Right lung (tissue), 5 donors: ENCODE results near the gene PNLDC1. TPM values are rescaled to one million over a fixed set of nuclear protein-coding genes. Genes with fewer than 3 reads are reported as not detected.
"Not testable (repeated sequence)": the region's sequence is repeated elsewhere in the genome, so short reads cannot be mapped to it uniquely, and the experiment has no call there.

Source experiments
- DNase-seq, 2 donors: peaks; one replicate each; pipeline ENCODE4 v3.0.0-alpha.2; 2013
- polyA plus RNA-seq, 5 donors: library from polyadenylated mRNA; unstranded; fragments of 120-200 nt; gene quantifications; one replicate each; pipeline versions ENCODE4 v1.2.1 to v1.2.3, GENCODE V29; 2013; ENCODE audit warnings: inconsistent platforms in 1 of 5, low replicate concordance in 1 of 5; ENCODE audit not compliant: insufficient read length in 5 of 5, insufficient read depth in 1 of 5

The PNLDC1 gene
- polyA plus RNA-seq, 5 donors, result 0.12 to 0.34 (median 0.26) TPM

GRCh38 chr6:159844737-159845645 is 44.9 kb downstream of the PNLDC1 start:
- DNase-seq, result no peak

DNA sequence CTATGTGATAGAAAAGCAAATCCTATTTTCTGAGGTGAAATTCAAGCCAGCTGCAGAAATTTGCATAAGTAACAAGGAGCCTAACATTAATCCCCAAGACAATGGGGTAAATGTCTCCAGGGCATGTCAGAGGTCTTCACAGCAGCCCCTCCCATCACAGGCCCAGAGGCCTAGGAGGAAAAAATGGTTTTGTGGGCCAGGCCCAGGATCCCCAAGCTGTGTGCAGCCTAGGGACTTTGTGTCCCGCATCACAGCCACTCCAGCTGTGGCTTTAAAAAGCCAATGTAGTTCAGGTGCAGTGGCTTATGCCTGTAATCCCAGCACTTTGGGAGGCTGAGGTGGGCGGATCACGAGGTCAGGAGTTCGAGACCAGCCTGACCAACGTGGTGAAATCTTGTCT is 48.5 kb downstream of the PNLDC1 start:
- not testable (repeated sequence) for DNase-seq

DNA sequence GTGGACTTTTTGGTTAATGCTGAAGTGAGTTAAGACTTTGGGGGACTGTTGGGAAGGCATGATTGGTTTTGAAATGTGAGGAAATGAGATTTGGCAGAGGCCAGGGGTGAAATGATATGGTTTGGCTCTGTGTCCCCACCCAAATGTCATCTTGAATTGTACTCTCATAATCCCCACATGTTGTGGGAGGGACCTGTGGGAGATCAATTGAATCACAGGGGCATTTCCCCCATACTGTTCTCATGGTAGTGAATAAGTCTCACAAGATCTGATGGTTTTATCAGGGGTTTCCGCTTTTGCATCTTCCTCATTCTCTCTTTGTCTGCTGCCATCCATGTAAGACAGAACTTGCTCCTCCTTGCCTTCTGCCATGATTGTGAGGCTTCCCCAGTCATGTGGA is 49.8 kb downstream of the PNLDC1 start:
- not testable (repeated sequence) for DNase-seq

DNA sequence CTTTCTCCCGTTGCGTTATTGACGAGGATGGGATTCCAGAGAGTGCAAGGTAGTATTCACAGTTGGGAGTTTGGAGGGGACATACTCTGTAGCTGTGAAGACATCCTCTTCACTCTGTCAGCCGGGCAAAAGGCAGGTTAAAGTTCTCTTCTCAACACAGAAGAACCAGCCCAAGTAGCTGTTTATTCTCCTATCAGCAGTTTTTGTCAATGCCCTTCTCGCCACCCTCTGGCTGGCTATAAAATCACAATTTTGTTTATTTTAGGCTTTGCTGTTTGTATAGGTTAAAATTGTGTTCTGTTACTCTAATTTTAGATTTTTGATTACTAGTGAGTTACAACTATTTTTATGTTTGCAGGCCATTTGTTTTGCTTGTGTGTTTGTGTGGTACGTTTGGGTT is 52.8 kb downstream of the PNLDC1 start:
- no peak for DNase-seq

GRCh38 chr6:159853754-159854153 is 53.7 kb downstream of the PNLDC1 start:
- no peak for DNase-seq

GRCh38 chr6:159854959-159855358 is 54.9 kb downstream of the PNLDC1 start:
- DNase-seq, result no peak

DNA sequence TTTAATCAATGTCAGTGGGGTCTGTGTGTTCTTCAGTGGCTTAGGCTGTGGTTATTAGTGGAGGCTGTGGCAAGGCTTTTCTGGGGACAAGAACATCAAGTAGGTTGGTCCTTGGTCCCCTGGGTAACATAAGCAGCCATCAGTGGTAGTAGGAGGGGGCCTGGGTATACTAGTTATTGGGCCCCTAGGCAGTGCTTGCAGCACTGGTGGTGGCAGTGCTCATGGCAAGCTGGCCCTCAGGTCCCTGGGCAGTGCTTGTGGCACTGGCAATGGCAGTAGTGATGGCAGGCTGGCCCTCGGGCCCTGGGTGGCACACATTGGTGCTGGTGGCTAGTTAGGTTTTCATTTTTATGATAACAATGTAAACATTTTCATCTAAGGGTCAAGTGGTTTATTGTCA is 58.2 kb downstream of the PNLDC1 start:
- no peak for DNase-seq

- no peak for DNase-seq
These were observed 60.4 kb downstream of the PNLDC1 start for GRCh38 chr6:159860482-159860881.

- DNase-seq, result no peak
These were observed 62.0 kb downstream of the PNLDC1 start for GRCh38 chr6:159862103-159862502.

DNA sequence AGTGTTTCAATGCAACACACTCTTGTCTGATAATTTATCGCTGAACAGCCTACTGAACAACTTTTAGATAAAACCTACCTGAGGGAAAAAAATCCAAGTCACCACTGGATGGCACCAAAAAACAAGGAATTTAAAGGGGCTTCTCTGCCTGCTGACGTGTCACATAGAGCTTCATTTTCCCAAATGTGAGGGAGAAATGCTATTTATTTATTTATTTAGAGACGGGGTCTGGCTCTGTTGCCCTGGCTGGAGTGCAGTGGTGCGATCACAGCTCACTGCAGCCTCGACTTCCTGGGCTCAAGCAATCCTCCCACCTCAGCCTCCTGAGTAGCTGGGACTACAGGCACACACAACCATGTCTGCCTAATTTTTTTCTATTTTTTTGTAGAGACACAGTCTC is 63.3 kb downstream of the PNLDC1 start:
- DNase-seq, result peak; percentile 46 to 65

GRCh38 chr6:159865226-159865920 is 65.3 kb downstream of the PNLDC1 start:
- no peak for DNase-seq

GRCh38 chr6:159866286-159867247 is 66.5 kb downstream of the PNLDC1 start:
- no peak for DNase-seq

Other genes with a start within 250 kb of the PNLDC1 start
- 10 to 100 TPM; 77.8 to 86.3 (median 84.3) TPM for gene SOD2, start 107.0 kb upstream of the PNLDC1 start, polyA plus RNA-seq
- gene WTAP, start 72.8 kb upstream of the PNLDC1 start, polyA plus RNA-seq, result 100 to 1,000 TPM; 106 to 145 (median 125) TPM
- gene ACAT2, start 38.2 kb upstream of the PNLDC1 start, polyA plus RNA-seq, result 10 to 100 TPM; 24.8 to 36.9 (median 34.5) TPM
- 100 to 1,000 TPM; 229 to 258 (median 241) TPM for gene TCP1, start 10.7 kb upstream of the PNLDC1 start, polyA plus RNA-seq
- 10 to 100 TPM; 55.2 to 70.0 (median 62.6) TPM for gene MRPL18, start 9.8 kb upstream of the PNLDC1 start, polyA plus RNA-seq
- gene MAS1, start 90.7 kb downstream of the PNLDC1 start, polyA plus RNA-seq, result under 1 TPM; 0.03 to 0.06 (median 0.03) TPM
- 10 to 100 TPM; 44.1 to 64.2 (median 52.2) TPM for gene IGF2R, start 168.8 kb downstream of the PNLDC1 start, polyA plus RNA-seq